Measurements from ENCODE around the gene XAB2.

XAB2 gene

DNA sequence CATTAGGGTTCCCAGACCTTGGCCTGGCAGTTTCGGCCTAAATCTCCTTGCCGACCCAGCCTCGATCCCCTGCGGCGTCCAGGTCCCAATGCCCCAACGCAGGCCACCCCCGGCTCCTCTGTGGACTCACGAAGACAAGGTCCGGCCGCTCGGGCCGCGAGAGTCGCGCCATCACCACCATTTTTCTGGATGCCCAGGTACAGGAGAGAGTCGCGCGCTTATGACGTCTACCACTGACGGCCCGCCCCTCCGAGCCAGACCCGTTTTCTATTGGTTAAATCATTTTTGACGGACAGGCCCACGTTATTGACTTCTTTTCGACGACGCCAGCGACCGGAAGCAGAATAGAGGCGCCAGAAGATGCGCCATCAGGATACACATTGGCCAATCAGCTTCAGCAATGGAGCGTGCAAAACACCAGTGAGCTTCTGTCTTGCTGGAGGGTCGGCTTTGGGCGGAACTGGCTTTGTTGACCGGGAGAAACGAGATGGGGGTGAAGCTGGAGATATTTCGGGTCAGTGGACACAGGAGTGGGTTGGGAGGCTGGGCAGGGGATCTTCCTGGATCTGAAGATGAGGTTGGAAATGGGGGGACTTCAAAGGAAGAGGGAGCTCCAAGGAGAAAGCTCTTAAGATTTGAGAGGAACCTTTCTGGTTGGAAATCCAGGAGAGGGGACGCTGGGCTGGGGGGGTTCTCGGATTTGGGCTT, at the start of gene XAB2, which contains the start of gene PET100:
Gene XAB2, minus strand, starts transcription at position 199 of the 708 bp plus-strand sequence. Its CDS starts 18 bp downstream, at position 181.
Gene PET100, plus strand, starts transcription at position 447 of the 708 bp plus-strand sequence. Its CDS starts 41 bp downstream, at position 488.
- DNase-seq (ENCODE audit: low read depth), result peak; percentile 99

DNA sequence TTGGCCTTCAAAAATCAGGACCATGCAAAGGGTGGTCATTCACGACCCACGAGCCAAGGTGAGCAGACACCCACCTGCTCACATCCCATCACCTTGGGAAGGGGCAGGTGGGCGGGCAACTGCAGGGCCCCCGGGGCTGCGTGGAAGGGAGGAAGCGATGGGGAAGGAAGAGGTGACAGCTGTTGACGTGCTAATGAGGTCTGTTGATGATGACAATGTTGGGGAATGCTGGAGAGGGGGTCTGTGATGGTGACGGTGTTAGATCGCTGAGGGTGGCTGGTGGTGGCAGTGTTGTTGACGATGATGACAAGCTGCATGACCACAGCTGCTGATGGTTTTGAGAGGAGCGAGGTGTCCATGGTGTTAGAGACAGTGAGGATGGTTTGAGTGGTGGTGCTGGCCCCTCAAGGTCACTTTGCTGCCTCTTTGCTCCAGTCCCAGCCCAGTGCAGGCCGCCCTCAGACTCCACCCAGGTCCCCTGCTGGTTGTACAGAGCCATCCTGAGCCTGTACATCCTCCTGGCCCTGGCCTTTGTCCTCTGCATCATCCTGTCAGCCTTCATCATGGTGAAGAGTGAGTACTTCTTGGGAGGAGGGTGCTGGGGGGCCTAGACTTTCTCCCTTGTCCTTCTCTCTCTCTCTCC, 48.4 kb upstream of the XAB2 start:
- no peak for DNase-seq (ENCODE audit: low read depth)

GRCh38 chr19:7676854-7677253, 47.5 kb upstream of the XAB2 start, which contains the start of gene MCEMP1:
MCEMP1 (plus strand) TSS chr19:7677090; CDS start chr19:7677121, 31 bp downstream.
- no peak for DNase-seq (ENCODE audit: low read depth)

DNA sequence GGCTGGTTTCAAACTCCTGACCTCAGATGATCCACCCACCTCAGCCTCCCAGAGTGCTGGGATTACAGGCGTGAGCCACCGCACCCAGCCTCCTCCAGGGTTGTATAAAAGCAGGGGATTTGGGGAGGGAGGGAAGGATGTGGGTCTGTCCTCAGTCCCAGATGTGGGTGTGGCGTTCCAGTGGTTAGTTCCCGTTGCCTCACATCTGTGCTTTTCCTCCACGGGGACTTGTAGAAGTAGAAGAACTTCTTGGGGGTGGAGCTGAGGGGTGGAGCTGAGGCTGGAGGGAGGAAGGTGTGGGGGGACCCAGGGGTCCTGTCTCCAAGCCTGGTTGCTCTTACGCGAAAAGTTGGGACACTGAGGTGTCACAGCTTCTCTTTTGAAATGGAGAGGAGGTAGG, 47.0 kb upstream of the XAB2 start:
- DNase-seq (ENCODE audit: low read depth), result no peak

GRCh38 chr19:7674010-7675005, 45.0 kb upstream of the XAB2 start:
- DNase-seq (ENCODE audit: low read depth), result peak; percentile 71

DNA sequence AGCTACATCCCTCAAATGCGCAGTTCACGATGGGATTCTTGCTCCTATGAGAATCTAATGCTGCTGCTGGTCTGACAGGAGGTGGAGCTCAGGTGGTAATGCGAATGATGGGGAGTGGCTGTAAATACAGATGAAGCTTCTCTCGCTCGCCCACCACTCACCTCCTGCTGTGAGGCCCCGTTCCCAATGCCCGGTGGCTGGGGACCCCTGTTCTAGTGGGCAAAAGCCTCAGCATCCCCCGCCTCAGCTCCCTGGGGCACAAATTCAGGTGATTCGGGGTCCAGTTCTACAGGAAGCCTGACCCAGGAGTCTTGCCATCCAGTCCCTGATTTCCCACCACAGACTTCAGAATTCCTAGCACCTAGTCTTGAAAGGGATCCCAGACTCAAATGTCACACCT, 43.2 kb upstream of the XAB2 start:
- no peak for DNase-seq (ENCODE audit: low read depth)

- DNase-seq (ENCODE audit: low read depth), result no peak
These were observed 41.4 kb upstream of the XAB2 start for GRCh38 chr19:7670790-7671189.

DNA sequence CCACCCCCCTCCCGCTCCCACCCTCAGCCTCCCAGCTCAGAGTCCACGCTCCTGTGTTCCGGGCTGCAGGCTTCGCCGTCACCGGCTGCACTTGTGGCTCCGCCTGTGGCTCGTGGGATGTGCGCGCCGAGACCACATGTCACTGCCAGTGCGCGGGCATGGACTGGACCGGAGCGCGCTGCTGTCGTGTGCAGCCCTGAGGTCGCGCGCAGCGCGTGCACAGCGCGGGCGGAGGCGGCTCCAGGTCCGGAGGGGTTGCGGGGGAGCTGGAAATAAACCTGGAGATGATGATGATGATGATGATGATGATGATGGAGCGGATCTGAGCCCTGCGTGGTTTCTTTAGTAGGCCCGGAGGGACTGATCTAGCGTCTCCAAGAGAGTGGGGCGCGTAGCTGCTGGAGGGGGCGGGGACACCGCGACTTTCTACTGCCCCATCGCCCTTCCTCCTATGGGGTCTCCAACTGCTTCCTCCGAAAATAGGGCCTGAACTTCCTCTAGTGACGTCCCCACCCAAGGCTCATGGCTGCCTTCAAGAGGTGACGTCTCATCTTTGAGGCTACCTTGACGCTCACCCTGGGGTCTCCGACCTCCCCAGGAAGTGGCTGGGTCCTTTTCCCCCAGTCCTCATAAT, 40.9 kb upstream of the XAB2 start:
- no peak for DNase-seq (ENCODE audit: low read depth)

- no peak for DNase-seq (ENCODE audit: low read depth)
These were observed 40.3 kb upstream of the XAB2 start for GRCh38 chr19:7669641-7670040.

GRCh38 chr19:7668842-7669241, 39.5 kb upstream of the XAB2 start, which contains the start of gene RETN:
RETN (plus strand) TSS chr19:7669049; CDS start chr19:7669327, 278 bp downstream.
- no peak for DNase-seq (ENCODE audit: low read depth)

GRCh38 chr19:7665076-7665475, 35.7 kb upstream of the XAB2 start:
- DNase-seq (ENCODE audit: low read depth), result peak; percentile 48

GRCh38 chr19:7663706-7664105, 34.4 kb upstream of the XAB2 start:
- peak; percentile 9 for DNase-seq (ENCODE audit: low read depth)

- DNase-seq (ENCODE audit: low read depth), result no peak
These were observed 33.3 kb upstream of the XAB2 start for GRCh38 chr19:7662657-7663056.

DNA sequence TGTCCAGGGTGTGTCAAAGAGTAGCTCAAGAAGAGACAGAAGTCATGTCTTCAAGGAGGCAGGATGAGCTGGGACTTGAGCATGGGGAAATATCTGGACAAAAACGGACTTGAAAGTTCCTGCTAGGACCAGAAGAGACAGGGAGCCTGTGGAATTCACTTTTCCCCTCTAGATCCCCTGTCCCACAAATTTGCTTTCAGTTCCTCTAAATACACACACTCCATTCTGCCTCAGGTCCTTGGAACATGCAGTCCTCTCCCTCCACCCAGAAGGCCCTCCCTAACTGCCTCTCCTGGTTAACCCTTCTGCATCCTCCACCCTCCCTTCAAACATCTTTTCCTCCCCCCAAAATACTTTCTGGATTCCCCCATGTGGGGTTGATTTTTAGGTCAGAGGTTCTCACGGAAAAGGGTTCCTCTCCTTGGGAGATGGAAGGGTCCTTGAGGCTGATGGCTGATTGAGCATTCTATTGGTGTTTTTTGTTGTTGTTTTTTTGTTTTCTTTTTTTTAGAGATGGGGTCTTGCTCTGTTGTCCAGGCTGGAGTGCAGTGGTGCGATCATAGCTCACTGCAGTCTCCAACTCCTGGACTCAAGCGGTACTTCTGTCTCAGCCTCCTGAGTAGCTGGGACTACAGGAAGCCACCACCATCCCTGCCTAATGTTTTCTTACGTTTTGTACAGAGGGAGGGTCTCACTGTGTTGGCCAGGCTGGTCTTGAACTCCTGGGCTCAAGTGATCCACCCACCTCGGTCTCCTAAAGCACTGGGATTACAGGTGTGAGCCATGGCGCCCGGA, 32.6 kb upstream of the XAB2 start:
- no peak for DNase-seq (ENCODE audit: low read depth)

DNA sequence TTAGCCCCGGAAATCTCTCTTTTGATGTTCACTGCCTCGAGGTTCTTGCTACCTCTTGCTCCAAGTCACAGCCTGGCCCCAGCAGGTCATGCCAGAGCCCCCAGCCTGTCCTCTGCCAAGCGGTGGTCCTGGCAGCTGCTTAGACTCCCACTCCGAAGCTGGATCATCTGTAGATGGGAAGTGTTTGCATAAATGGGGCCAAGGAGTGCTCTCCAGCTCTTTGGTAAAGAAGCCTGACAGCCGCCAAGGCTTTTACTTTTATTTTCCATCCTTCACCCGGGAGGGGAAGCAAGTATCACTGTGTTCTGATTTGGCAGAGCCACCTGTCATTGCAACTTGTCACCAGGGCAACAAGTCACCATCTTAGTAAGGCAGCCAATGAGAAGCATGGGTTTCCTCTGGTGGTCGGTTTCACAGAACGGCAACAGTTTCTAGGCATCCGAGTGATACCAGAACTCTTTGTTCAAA, 28.9 kb upstream of the XAB2 start:
- DNase-seq (ENCODE audit: low read depth), result no peak

- no peak for DNase-seq (ENCODE audit: low read depth)
These were observed 27.9 kb upstream of the XAB2 start for GRCh38 chr19:7657131-7657751.

GRCh38 chr19:7655581-7655980, 26.2 kb upstream of the XAB2 start:
- DNase-seq (ENCODE audit: low read depth), result no peak

DNA sequence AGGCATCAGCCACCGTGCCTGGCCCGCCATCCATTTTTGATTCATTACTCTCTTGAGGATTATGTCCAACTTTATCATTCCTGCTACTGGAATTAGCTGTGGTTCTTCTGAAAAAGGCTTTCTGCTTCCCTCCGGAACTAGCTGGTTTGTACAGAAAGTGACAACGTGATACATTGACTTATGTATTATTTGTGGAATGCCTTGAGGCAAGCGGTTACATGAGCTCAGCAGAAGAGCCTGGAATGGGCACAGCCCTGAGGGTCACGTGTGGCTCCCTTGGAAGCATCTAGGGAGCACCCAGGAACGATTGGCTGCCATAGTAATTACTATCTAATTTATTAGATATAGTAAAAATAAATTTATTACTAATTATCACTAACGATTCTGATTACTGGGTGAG, 25.1 kb upstream of the XAB2 start:
- peak; percentile 27 for DNase-seq (ENCODE audit: low read depth)

GRCh38 chr19:7652061-7652641, 22.8 kb upstream of the XAB2 start:
- DNase-seq (ENCODE audit: low read depth), result peak; percentile 66

GRCh38 chr19:7650148-7650547, 20.8 kb upstream of the XAB2 start:
- no peak for DNase-seq (ENCODE audit: low read depth)
